Measurements from ENCODE around the gene ADGB. TPM values are rescaled to one million over a fixed set of nuclear protein-coding genes. Genes with fewer than 3 reads are reported as not detected.

Gene ADGB
- total RNA-seq, 1 experiment from 2014 or later = not detected

GRCh38 chr6:146636481-146636880 is 37.7 kb downstream of the ADGB start:
- RAD21 ChIA-PET (ENCODE audit: low non-redundant PET in 1 of 2, low total read pairs in 2 of 2, uncharacterized antibody in 2 of 2, unreplicated experiment in 2 of 2) = no interaction called here
- CTCF ChIA-PET = no interaction called here
- H3K79me2 ChIP-seq (ENCODE audit: insufficient read depth, low read length) = no peaks in the 10 kb centered on the region
- peaks cover 9% of the 10 kb centered on the region for H3K27me3 ChIP-seq (ENCODE audit: insufficient read depth, low read length)
- intact Hi-C loops (cut with micrococcal nuclease) = no loop called here
- no peak overlapping the region for H3K9ac ChIP-seq (ENCODE audit: low read length)
- H3K9me3 ChIP-seq (ENCODE audit: control insufficient read depth in 1 of 2, insufficient read depth in 1 of 2, low read depth in 1 of 2, low read length in 2 of 2) = no peaks in the 10 kb centered on the region
- no peak overlapping the region for H3K4me2 ChIP-seq (ENCODE audit: low read length)
- H3K9me2 ChIP-seq (ENCODE audit: insufficient read depth) = no peaks in the 10 kb centered on the region
- no peak overlapping the region for H2AFZ ChIP-seq (ENCODE audit: low read depth, low read length, poor library complexity, severe bottlenecking)
- H3K4me1 ChIP-seq (ENCODE audit: control insufficient read depth in 1 of 2, insufficient read depth in 2 of 2, low read length in 2 of 2) = no peaks in the 10 kb centered on the region
- POLR2A ChIA-PET = no interaction called here
- H3K4me3 ChIP-seq (replicated peaks in 1 of 2; ENCODE audit: low read depth in 1 of 2, low read length in 2 of 2) = no peak overlapping the region
- ATAC-seq (no peak), DNase-seq (ENCODE audit: low read depth, low spot score) (no peak)
- TF ChIP-seq REST (IDR thresholded peaks at IDR 0.05; ENCODE audit: low read depth) (no peak), SP1 (IDR thresholded peaks at IDR 0.05; ENCODE audit: low read depth) (no peak), ATF3 (IDR thresholded peaks at IDR 0.05) (no peak), ZNF274 (IDR thresholded peaks at IDR 0.05; ENCODE audit: low read depth, low read length) (no peak)
- BruUV-seq (replicated peaks) = no TSS peak
- no peaks in the 10 kb centered on the region for H3K36me3 ChIP-seq (ENCODE audit: control insufficient read depth in 1 of 2, insufficient read depth in 2 of 2, low read length in 2 of 2)
- no peak overlapping the region for H3K27ac ChIP-seq (ENCODE audit: low read depth, low read length)
- H4K20me1 ChIP-seq (ENCODE audit: insufficient read depth) = no peaks in the 10 kb centered on the region

- H3K27ac ChIP-seq (ENCODE audit: low read depth, low read length) = no peak overlapping the region
- CTCF ChIA-PET = no interaction called here
- H3K79me2 ChIP-seq (ENCODE audit: insufficient read depth, low read length) = no peaks in the 10 kb centered on the region
- no peak overlapping the region for H3K9ac ChIP-seq (ENCODE audit: low read length)
- no peaks in the 10 kb centered on the region for H3K36me3 ChIP-seq (ENCODE audit: control insufficient read depth in 1 of 2, insufficient read depth in 2 of 2, low read length in 2 of 2)
- no peaks in the 10 kb centered on the region for H3K4me1 ChIP-seq (ENCODE audit: control insufficient read depth in 1 of 2, insufficient read depth in 2 of 2, low read length in 2 of 2)
- no peak for DNase-seq (ENCODE audit: low read depth, low spot score)
- H3K4me2 ChIP-seq (ENCODE audit: low read length) = no peak overlapping the region
- no peak overlapping the region for H3K4me3 ChIP-seq (replicated peaks in 1 of 2; ENCODE audit: low read depth in 1 of 2, low read length in 2 of 2)
- BruUV-seq (replicated peaks) = no TSS peak
- intact Hi-C loops (cut with micrococcal nuclease) = no loop called here
- H4K20me1 ChIP-seq (ENCODE audit: insufficient read depth) = no peaks in the 10 kb centered on the region; the same call in 1 of the 2 replicates
- H3K9me2 ChIP-seq (ENCODE audit: insufficient read depth) = no peaks in the 10 kb centered on the region
- RAD21 ChIA-PET (ENCODE audit: low non-redundant PET in 1 of 2, low total read pairs in 2 of 2, uncharacterized antibody in 2 of 2, unreplicated experiment in 2 of 2) = no interaction called here
- POLR2A ChIA-PET = no interaction called here
- no peaks in the 10 kb centered on the region for H3K9me3 ChIP-seq (ENCODE audit: control insufficient read depth in 1 of 2, insufficient read depth in 1 of 2, low read depth in 1 of 2, low read length in 2 of 2)
- no peaks in the 10 kb centered on the region; the same call in none of the 2 replicates for H3K27me3 ChIP-seq (ENCODE audit: insufficient read depth, low read length)
- ATAC-seq = no peak
- no peak overlapping the region for H2AFZ ChIP-seq (ENCODE audit: low read depth, low read length, poor library complexity, severe bottlenecking)
- TF ChIP-seq ZBTB33 (IDR thresholded peaks at IDR 0.05; ENCODE audit: extremely low read depth, insufficient replicate concordance, low read length) (no peak), CTCF (IDR thresholded peaks at IDR 0.05 in 2 of 3, conservative IDR thresholded peaks at IDR 0.05 in 1 of 3; ENCODE audit: borderline replicate concordance in 1 of 3, insufficient read depth in 1 of 3, low read depth in 2 of 3, low read length in 2 of 3) (no peak), RAD21 (IDR thresholded peaks at IDR 0.05; ENCODE audit: low read depth) (no peak), EGR1 (IDR thresholded peaks at IDR 0.05; ENCODE audit: low read depth) (no peak), ELF1 (IDR thresholded peaks at IDR 0.05; ENCODE audit: borderline replicate concordance, low read depth) (no peak), ZFX (IDR thresholded peaks at IDR 0.05) (no peak), ZNF274 (IDR thresholded peaks at IDR 0.05; ENCODE audit: low read depth, low read length) (no peak), TCF7L2 (IDR thresholded peaks at IDR 0.05; ENCODE audit: borderline replicate concordance, extremely low read depth, insufficient read depth, insufficient read length) (no peak), FOSL1 (IDR thresholded peaks at IDR 0.05; ENCODE audit: low read depth) (no peak), SP1 (IDR thresholded peaks at IDR 0.05; ENCODE audit: low read depth) (no peak), POLR2AphosphoS5 (IDR thresholded peaks at IDR 0.05; ENCODE audit: low read depth, low read length) (no peak)
Measured at GRCh38 chr6:146642921-146643320, 44.1 kb downstream of the ADGB start.

Measured in HCT116 (cell line).